Measurements from ENCODE around the gene ZNF831. TPM values are rescaled to one million over a fixed set of nuclear protein-coding genes. Genes with fewer than 3 reads are reported as not detected.

Gene ZNF831
- total RNA-seq, 1 donor from 2014 or later: 1.0 TPM

- Histone ChIP-seq H3K27me3 (ENCODE audit: low read depth) (peaks cover 12% of the 10 kb centered on the region), H3K27ac (no peak overlapping the region), H3K4me1 (no peaks in the 10 kb centered on the region), H3K9me3 (no peaks in the 10 kb centered on the region), H3K4me3 (no peak overlapping the region), H3K36me3 (no peaks in the 10 kb centered on the region)
- no peak for TF ChIP-seq CTCF (IDR thresholded peaks at IDR 0.05)
- no peak for ATAC-seq
- DNase-seq: no peak
- intact Hi-C loops (cut with DNase I): no loop called here
Observed at GRCh38 chr20:59125332-59125731, 38.3 kb upstream of the ZNF831 start.

- Histone ChIP-seq H3K4me1 (no peaks in the 10 kb centered on the region), H3K36me3 (no peaks in the 10 kb centered on the region), H3K27ac (no peak overlapping the region), H3K9me3 (no peaks in the 10 kb centered on the region), H3K4me3 (no peak overlapping the region), H3K27me3 (ENCODE audit: low read depth) (peaks cover 12% of the 10 kb centered on the region)
- intact Hi-C loops (cut with DNase I): no loop called here
- DNase-seq: no peak
- TF ChIP-seq CTCF (IDR thresholded peaks at IDR 0.05): no peak
- no peak for ATAC-seq
Observed at GRCh38 chr20:59125836-59126235, 37.8 kb upstream of the ZNF831 start.

GRCh38 chr20:59127839-59128238, 35.8 kb upstream of the ZNF831 start:
- no peak for ATAC-seq
- intact Hi-C loops (cut with DNase I): no loop called here

GRCh38 chr20:59131551-59132285, 31.9 kb upstream of the ZNF831 start:
- intact Hi-C loops (cut with DNase I): no loop called here
- H3K27ac ChIP-seq: no peak overlapping the region
- no peaks in the 10 kb centered on the region for H3K9me3 ChIP-seq
- H3K27me3 ChIP-seq (ENCODE audit: low read depth): no peaks in the 10 kb centered on the region
- DNase-seq (no peak), ATAC-seq (no peak)
- no peak overlapping the region for H3K4me3 ChIP-seq
- no peaks in the 10 kb centered on the region for H3K4me1 ChIP-seq
- H3K36me3 ChIP-seq: no peaks in the 10 kb centered on the region
- TF ChIP-seq CTCF (IDR thresholded peaks at IDR 0.05): no peak

More at GRCh38 chr20:59127839-59128238, 35.8 kb upstream of the ZNF831 start:
- Histone ChIP-seq H3K4me1 (no peaks in the 10 kb centered on the region), H3K27ac (no peak overlapping the region), H3K9me3 (no peaks in the 10 kb centered on the region), H3K4me3 (no peak overlapping the region), H3K27me3 (ENCODE audit: low read depth) (peaks cover 6% of the 10 kb centered on the region), H3K36me3 (no peaks in the 10 kb centered on the region)
- TF ChIP-seq CTCF (IDR thresholded peaks at IDR 0.05): no peak
- DNase-seq: no peak

- no peak overlapping the region for H3K27ac ChIP-seq
- H3K36me3 ChIP-seq: no peaks in the 10 kb centered on the region
- H3K4me3 ChIP-seq: no peak overlapping the region
- H3K9me3 ChIP-seq: no peaks in the 10 kb centered on the region
- DNase-seq: no peak
- no peaks in the 10 kb centered on the region for H3K4me1 ChIP-seq
- no peak for ATAC-seq
- TF ChIP-seq CTCF (IDR thresholded peaks at IDR 0.05): no peak
- H3K27me3 ChIP-seq (ENCODE audit: low read depth): no peaks in the 10 kb centered on the region
- intact Hi-C loops (cut with DNase I): no loop called here
Observed at GRCh38 chr20:59134182-59134581, 29.4 kb upstream of the ZNF831 start.
